Stimulated activated CD4-positive, alpha-beta T cell treated with anti-CD3 and anti-CD28 coated beads, Interleukin-1b, Interleukin-23, amount 100 ng/mL, for 1 hour (primary cell): ENCODE results near the gene DAG1.

ENCODE experiments used
- DNase-seq, 2 donors: peaks; one replicate each; pipeline ENCODE4 v3.0.0-alpha.2; 2020; ENCODE audit warnings: low read depth in 2 of 2

The DAG1 gene

DNA sequence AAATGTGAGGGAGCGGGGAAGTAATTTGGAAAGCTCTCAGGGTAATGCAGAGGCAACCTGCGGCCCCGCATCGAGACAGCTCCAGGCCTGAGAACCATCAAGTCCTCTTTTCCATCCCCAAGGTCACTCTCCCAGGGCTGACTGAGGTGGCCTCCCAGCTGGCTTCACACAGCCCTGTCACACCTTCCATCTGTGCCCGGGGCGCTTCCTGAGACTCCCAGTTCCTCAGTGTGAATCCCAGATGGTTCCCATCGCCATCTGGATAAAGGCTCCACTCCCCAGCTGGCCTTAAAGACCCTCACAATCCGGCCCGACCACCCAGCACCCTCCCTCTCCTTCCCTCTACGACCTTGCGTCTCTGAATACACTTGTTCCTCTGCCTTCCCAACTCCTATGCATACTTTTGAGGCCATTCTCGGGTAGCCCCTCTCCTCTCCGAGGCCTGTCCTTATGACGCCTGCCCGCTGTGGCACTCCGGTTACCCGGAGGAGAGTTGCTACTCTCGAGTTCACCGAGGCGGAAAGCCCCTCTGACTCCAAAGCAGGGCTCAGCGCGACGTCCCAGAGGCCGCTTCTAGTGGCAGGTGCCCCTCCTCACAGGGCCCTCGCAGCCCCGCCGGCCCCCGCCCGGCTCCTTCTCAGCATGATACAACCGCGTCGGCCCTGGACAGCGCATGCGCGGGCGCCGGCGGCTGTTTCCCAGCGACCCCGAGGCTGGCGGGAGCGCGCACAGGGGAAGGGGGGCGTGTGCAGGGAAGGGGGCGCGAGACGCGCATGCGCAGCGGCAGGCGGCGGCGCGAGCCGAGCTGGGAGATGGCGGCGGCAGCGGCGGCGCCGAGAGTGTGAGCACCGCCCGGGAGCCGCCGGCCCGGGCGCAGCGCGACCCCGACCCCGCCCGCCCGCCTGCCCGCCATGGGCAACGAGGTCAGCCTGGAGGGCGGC lies 83.9 kb downstream of the DAG1 start, which contains the start of gene BSN:
Gene BSN (plus strand): TSS at position 786 of the 941 bp plus-strand sequence. CDS start 126 bp downstream, at position 912.
- DNase-seq: peak; percentile 70 to 71

DNA sequence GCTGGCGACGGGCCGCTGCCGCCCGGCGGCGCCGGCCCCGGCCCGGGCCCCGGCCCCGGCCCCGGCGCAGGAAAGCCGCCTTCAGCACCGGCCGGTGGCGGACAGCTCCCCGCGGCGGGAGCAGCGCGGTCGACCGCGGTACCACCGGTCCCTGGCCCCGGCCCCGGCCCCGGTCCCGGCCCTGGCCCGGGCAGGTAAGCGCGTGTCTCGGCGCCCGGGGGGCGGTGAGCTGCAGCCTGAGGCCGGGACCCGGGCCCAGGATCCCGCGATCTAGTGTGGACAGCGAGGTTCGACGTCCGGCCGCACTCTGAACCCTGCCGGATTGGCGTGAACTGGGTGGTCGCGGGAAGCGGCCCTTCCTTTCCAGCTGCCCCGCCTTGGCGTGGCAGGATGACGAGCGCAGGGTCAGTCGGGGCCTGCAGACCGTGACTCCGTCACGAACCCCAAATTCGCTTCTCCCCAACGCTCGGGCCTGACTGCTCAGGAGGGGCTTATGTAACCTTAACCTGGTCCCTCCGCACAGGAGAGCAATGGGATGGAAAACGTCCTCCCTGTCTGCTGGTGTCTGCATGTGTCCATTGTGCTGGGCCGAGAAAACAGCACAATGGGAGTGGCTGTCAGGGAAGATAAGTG lies 84.7 kb downstream of the DAG1 start:
- DNase-seq: peak in 1 of 2 donors; percentile 34

DNA sequence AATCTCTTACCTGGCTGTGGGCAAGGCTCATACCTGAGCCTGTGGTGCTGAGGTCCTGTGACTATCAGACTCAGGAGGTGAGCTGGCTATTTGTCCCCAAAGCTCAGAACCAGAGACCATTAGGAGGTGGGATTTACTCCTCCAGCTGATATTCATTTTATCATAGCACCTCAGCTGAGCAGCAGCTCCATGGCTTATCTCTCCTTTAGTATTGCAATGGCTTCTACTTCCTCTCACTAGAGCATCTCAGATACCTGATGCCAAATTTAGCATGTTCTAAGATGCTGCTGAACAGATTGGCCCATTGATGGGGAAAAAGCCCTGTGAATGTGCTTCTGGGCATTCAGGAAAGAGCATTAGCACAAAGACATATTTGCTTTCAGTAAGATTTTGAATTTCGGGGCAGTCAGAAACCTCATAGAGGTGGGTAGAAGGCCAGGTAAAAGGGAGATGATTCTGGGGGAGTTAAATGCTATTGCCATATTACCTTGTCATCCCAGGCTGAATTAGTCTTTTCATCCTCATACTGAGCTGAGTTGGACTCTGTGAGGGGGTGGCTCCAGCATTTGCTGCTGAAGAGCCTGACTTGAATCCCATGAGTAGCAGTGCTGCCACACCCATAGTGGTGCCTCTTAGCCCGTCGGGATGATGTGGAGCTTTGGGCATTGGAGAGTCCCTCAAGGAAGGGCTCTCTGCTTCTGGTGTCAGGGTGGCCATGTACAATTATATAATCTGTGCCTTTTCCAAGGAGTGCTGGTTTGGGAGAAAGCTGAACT lies 86.6 kb downstream of the DAG1 start:
- DNase-seq: no peak

DNA sequence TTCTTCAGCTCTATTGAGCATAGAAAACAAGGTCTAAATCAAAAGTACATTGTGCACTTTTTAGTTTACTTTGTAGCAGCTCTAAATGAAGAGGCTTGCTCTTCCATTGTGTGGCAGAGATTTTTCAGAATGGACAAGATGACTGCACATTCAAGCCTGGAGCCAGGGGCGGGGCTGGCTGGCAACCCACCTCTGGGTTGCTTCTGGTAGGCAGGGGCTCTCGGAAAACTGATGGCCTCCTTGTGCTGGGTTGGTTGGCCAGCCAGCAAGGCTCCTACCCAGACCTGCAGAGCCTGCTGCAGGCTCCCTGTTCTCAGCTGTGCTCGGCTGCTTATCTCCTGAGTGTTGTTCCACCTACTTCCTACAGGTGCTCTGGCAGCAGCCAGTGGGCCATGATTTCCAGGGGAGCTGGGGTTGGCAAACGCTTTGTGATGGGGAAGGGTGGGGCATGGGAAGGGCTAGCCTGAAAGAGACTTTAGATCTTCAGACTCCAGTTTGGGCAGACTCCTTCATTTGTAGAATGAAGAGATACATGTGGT lies 93.0 kb downstream of the DAG1 start:
- DNase-seq: no peak

DNA sequence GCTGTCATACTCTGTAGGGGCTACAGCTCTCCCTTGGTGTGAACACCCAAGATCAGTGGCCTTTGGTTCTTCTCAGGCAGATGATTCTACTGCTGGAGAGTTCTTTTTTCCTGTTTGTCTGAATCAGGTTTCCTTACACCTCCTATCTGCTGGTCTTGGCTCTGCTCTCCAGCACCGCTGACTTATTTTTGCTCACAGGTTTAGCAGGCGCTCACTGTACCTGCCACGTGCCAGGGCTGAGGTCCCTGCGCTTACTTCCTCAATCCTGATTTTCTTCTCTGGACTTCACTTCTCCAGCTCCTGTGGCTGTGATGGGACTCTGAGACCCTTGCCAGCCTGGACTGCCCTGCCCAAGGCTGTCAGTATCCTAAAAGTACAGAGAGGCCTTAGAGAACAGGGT lies 93.7 kb downstream of the DAG1 start:
- DNase-seq: no peak

DNA sequence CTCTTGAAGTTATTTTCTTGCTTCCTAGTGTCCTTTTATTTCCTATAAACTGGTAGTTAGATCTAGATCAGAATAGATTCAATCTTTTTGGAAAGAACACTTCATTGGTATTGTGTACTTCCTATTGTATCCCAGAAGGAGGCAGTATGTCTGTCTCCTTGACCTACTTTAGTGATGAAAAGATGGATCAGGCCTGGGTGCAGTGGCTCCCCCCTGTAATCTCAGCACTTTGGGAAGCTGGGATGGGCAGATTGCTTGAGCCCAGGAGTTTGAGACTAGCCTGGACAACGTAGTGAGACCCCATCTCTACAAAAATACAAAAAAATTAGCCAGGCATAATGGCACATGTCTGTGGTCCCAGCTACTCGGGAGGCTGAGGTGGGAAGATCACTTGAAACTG lies 96.2 kb downstream of the DAG1 start:
- no peak for DNase-seq

DNA sequence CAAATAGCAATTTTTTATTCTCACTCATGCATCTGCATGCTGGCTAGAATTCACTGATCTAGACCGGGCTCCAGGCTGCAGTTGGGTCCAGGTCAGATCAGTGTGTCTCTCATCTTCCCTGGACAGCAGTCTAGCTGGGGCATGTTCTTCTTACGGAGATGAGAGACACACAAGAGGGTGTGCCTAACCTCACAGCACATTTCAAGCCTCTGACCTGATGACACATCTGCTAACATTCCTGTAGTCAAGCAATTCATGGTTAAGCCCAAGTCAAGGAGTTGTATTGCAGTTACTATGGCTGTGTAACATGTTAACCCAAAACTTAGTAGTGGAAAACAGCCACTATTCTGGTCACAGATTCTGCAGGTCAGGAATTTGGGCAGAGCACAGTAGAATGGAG lies 97.3 kb downstream of the DAG1 start:
- no peak for DNase-seq

DNA sequence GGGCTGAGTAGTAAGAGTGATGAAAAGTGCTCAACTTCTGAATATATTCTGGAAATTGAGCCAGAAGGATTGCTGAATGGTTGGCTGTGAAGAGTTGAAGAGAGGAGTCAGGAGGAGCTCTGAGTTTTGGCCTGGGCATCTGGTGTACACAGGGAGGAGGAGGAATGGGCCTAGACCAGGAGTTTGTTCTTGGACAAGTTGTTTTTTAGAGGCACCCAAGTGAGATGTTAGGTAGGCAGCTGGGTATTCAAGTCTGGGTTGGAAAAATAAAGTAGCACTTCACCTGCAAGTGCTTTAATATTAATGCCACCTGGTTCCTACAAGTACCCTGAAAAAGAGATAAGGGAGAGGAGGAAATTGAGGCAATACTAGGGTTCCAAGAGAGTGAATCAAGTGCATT lies 98.9 kb downstream of the DAG1 start:
- DNase-seq: no peak

DNA sequence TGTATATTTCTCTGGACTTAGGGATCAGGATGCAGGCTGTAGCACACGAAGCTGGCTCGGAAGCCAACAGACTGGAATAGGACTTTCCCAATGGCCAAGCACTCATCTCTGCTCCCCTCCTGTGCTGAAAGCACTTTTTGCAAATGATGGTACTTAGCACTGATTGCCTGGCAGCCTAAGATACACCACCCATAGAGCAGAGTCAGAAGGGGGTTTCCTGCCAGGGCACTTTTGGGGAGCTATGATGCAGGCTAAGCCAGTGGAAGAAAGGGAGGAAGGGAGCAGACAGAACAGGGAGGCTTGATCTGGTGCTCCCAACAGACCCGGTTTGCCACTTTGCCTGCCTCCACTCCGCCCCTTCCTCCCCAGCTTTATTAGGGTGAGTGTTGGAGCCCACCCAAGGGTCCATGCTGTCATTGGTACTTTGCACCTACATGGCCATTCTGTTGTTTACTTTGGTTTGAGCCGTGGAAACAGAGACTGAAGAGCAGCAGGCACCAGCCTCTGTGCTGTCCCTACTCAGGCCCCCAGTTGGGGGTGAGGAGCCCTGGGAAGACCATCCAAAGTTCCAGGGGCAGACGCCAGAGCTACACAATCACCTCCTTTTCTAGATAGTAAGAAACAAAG lies 100.1 kb downstream of the DAG1 start:
- DNase-seq: no peak

DNA sequence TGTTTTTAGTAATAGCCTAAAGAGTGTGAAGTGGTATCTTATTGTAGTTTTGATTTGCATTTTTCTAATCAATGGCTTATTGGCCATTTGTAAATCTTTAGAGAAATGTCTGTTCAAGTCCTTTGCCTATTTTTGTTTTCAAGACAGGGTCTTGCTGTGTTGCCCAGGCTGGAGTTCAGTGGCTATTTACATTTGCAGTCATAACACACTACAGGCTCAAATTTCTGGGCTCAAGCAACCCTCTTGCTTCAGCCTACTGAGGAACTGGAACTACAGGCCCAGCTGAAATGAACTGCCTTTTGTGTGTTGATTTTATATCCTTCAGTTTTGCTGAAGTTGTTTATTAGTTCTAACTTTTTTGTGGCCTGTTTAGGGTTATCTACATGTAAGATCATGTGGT lies 112.1 kb downstream of the DAG1 start:
- no peak for DNase-seq
